ENCODE results near the gene MED9.

The MED9 gene

DNA sequence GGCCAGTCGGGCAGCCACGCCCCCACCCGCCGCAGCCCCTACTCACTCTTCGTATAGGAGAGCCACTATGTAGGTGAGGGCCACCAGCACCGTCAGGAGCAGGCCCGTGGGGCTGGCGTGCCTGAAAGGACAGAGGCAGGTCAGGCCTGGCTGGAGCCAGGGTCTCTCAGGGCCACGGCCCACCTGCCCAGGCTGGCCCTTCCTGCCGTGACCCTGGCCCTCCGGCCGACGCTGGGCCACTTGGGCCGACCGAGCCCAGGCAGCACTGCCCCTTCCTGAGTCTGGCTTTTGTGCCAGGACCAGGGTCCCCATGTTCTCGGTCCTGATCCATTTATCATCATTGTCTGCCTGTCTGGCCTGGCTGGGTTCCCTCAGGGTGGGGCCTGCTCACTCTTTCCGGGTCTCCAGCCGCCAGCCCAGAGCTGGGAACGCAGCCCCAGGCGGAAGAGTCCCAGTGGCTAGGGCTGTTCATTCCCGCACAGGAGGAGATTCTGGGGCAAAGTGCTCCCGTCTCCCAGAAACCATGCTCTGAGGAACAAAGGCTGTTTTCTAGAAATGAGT is 29.5 kb downstream of the MED9 start:
- DNase-seq, result no peak

DNA sequence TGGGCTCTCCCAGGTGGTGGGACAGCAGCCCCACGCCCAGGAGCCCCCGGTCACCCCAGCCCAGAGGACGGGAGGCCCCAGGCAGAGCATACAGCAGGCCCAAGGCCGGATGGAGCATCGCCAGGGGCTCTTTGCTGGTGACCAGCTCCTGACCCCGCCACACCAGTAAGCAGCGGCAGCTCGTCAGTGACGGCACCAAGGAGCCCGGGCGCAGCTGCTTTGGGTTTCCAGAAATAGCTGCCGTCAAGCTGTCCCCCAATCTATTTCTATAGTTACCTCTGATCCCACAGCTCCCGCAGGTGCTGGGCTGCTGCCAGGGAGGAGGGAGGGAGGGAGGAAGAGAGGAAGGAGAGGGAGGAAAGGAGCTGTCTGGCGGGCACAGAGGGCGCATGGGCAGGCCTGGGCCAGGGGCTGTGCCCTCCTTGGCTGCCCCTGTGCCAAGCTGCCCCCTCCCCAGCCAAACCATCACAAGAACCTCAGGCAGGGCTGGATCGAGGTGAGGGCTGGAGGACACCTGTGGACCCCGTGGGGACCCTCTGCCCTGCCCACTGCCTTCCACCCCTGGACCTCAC is 30.2 kb downstream of the MED9 start:
- no peak for DNase-seq

DNA sequence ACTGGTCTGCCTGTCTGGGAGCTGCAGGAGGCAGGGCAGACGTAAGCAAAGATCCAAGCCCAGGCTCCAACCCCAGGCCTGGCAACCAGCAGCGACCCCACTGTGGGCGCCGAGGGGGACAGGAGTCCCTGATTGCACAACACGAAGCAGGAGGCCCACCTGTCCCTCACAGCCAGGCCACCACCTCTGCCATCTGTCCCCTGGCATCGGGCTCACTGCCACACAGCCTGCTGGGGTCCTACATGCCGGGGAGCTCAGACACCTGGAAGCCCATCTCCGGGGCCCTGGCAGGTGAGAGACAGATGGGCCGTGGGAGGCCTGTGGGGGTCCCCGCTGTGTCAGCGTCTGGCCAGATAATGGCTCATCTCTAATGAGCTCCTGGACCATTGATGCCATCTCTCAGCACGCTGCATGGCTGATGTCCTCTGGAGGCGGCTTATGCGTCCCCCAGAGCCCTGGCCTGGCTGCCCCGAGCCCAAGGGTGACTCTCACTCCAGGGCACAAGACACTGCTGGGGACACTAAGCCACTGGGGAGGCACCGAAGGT is 30.7 kb downstream of the MED9 start:
- no peak for DNase-seq

DNA sequence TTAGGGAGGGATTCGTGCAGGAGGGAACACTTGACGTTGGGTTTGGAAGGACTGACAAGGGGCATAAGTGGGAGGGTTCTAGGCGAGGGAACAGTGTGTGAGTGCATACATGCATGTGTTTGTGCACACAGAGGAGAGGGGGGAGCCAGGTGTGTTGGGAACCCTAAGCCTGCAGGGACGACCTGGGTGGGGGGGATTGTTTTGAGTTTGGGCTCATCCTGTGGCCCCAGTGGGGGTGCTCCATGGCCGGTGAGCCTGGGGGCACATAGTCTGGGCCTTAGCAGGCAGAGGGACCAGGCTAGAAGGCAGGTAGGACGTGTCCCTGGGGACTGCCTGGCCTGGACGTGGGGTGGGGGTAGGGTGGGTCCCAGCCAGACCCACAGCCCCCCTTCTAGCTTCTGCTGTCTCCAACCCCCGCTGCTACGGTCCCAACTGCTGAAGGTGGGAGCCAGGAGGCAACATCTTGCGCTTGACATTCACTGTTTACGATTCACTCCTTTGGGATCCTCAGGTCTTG is 31.3 kb downstream of the MED9 start:
- DNase-seq, result no peak

DNA sequence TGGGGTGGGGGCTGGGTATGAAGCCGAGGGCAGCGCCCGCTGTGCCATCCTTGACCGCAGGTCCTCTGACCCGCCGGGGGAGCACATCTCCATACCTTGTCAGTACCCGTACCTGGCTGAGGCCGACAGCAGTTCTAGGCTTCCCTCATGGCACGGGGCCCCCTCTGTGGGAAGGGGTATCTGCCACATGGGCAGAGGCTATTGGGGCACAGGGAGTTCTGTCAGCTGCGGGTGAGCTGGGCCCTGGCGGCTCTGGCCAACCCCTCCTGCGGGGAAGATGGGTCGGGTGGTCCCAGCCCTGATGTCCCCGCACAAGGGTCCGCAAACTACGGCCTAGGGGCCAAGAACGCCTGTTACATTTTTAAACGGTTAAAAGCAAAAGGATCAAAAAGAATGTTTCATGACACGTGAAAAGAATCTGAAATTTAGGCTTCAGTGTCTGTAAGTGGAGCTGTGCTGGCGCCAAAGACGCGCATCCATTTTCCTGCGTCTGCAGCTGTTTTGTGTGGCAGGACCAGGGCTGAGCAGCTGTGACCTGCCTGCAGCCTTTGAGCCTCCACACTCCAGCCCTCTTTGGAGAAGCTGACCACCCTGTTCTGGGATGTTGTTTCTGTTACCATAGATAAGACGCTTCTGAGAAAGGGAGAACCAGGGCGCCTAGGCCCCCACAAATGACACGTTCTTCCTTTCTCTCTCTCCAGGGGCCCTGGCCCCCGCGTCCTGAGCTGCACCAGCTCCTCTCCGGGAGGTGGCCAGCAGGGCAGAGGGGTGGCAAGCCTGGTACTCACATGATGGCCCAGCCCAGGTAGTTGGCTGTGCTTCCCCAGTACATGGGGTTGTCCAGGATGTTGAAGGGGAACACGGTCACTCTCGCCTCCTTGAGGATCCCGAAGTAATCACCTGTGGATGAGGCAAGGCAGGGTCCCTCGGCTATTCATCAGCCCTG is 32.1 kb downstream of the MED9 start:
- DNase-seq, result no peak

DNA sequence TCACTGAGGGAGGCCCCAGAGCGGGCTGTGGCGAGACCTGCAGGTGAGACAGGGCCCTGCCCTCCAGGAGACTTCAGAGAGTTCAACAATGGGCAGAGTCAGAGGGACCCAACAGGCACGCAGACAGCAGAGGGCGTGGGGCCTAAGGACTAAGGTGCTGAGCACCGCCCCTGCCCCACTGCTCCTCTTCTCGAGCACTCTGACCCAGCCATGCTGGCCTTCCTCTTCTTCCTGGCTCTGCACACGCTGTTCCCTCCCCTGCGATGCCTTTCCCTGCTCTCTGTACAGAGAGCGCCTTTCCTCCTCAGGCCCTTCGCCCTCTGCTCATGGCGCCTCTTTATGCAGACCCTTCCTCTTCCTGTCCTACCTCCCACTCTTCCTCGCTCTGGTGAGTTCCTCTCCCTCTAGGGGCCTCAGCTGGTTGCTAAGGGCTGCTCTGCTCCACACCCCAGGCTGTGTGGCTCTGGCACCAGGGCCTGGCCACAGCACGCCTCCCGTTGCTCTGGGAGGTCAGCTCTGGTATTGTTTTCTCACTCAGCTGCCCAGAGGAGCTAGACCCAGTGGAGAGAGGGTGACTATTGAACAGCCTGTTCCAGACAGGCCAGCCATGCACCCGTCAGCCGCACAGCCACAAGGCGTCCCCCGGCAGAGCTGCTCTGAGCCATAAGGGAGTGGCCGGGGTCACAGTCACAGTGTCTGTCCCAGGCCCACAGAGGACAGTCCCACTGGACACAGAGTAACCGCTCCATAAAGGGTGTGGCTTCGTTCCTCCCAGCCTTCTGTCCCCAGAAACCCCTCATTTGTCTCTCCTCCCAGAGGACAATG is 33.0 kb downstream of the MED9 start:
- no peak for DNase-seq

DNA sequence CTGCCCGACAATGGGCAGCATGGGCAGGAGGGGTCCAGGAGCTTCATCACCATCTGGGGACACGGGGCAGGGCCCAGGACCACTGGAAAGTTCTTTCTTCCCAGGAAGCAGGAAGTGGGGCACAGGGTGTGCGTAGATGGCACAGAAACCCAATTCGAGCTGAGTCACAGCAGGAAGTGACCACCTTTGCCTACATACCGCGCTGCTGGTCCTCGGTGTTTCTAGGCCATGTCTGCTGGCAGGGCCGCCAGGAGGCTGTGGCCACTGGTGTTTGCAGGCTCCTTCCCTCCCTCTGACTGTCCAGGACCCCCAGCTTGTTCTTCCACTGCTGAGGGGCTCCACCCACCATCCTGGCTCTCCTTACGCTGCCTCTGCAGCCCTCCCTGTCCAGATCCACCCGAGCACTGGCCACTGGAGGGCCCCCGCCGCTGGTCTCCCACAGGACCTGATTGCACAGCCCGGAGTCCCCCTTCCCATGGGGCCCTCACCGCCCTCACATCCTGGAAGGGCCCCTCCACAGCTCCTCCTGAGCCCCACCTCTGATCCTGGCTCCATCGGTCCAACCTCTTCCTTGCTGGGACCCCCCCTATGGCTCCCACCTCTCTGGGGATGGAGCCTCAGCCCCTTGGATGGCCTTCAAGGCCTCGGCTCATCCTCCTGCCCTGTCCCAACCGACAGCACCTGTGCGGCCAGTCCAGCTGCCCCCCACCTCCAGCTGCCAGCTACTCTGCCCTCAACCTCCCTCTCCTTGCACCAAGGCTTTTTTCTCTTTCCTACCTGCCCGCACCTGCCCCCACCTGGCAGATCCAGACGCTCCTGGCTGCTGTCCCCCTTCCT is 33.9 kb downstream of the MED9 start:
- DNase-seq, result no peak

DNA sequence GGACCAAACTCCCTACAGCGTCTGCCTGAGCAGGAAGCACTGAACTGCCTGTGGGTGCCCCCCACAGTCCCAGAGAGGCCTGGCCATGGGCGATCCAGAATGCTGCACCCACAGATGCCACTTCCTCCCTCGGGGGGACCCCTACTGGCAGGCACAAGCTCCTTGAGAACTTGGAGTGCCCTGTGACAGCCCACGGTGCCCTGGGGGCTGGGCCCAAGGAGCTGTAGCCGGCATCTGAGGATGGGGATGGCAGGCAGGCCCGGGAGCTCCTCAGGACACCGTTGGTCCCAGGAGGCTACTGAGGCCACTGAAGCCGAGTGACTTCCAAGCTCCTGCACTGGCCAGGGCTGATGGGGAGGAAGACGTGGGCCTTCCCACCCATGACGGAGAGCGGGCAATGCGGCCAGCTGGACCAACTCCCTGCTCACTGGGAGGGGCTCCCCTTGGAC is 34.5 kb downstream of the MED9 start:
- DNase-seq, result no peak

DNA sequence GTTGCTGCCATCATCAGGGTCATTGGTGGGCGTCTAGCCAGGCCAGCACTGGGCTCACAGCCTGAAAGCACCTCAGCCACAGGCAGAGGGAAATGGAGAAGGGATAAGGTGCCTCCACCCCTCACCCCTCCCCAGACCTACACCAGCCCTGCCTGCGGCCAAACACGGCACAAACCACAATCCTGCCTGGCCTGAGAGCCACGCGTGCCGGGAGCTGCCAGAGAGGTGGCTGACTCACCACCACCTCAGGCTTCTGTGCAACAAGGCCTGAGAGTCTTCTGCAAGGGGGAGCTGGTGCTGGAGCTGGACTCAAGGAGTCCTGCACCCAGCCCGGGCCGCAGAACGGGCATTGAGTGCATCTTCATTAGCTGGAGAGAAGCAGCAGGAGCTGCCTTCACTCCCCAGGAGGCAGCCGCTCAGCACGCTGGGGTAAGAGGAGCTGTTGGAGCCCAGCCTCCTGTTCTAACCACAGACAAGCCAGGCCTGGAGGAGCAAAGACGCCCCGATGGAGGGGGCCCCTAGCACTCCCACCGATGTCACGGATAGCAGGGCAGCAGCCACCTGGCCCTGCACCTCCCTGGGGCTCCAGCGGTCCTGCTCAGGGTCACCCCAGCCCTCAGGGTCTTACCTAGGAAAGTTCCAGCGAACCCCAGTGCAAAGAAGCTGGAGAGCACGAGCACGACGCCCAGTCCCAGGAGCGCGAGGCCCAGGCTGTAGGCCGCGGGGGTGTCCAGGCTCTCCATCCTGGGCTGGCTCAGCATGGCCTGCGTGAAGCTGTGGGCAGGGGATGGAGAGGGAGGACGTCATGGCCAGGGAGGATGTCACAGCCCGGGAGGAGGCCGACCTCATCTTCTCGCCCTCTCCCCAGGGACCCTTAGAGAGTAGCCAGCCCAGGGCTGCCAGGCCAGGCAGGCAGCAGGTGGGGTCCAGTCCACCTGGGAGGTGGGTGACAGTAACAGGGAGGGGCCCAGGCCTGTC is 35.4 kb downstream of the MED9 start:
- DNase-seq, result no peak

DNA sequence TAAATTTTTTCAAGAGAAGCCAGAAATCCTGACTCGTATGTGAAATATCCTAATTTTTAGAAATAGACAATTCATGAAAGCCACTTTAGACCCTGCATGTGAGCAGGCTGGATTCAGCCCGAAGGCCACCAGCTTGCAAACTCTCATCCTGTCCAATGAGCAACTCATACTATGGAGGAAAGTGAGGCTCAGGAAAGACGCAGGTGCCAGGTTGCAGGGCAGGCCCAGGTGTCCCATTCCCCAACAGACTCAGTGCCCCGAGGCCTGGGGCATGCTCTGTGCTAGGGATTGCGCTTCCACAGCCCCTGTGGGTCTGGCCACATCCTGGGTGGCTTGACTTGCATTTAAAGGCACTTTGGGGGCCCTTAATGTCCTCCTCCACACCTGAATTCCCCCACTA is 36.1 kb downstream of the MED9 start:
- DNase-seq, result no peak

DNA sequence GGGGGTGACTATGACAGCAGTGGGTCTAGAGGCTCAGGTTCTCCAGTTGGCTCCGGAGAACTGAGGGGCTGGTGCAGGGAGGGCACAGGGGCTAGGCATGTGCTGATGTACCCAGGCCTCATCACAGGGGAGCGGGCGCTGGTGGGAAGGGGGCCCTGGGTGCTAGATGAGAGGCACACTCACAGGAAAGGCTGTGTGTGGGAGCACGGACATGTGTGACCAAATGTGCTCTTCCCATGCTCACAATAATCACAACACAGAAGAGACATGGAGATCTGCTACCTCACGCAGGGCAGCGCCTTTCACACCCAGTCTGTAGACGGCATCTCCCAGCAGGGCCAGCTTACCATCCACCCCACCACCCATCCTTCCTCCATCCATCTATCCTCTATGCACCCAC is 36.8 kb downstream of the MED9 start:
- no peak for DNase-seq

DNA sequence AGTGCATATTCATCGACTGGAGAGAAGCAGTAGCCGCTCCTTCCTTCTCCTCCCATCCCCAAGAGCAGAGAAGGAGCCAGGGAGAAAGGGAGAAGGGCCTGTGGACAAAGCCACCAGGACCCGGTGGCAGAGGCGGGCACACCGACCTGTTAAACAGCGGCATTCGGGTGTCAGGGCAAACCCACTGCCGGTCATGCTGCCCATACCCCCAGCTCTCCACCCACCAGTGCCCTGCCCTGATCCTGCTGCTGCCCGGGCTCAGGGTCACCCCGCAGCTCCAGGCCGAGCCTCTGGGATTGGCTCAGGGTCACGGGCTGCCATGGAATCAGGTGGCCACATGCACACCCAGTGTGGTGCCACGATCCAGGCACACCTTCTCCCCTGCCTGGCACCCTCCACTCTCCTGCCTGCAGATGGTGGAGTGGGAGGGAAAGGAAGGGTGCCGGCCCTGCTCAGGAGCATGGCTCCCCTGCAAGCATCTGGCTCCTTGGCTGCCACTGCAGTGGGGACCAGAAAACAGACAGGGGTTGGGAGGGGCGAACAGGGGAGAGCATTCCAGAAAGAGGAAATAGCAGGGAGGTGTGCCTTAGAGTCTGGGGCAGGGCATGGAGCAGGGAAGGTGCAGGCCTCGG is 37.7 kb downstream of the MED9 start:
- no peak for DNase-seq

DNA sequence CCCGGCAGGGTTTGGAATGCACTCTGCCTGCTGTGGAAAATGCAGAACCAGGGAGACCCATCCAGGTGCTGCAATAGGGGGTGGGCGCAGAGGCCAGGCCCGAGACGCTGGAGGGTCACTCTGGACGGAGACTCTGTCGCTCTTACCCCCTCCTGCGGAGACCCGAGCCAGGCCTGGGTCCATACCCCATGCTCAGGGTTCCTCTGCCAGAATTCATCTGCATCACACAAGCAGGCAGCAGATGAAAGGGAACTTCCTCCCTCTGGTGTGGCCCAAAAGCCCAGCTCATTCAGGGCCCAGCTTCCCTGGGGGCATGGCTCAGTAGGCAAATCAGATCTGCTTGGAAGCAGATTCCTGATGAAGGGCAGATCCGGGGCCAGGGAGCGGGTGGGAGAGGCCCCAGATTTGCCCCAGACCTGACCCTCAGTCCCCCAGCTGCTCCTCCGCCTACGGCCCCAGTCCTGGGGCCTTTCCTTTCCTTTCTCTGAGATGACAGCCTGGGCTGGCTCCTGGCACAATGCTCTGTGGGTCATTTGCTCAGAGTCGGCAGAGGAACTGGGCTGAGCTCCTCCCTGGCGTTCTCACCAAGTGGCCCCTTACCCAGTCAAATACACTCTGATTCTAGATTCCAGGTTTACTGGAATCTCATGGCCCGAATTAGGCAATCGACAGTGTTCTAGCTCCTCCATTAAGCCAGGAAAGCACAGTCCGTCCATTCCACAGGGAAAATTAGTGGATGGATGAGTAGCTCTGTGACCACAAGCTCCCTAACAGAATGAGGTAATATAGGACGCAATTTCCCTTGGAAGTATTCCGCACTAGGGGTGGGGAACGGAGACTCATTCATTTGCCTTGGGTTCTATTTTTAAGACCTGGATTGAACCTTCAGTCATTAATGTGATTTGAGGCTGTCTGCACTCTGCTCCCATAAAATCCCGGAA is 38.5 kb downstream of the MED9 start:
- no peak for DNase-seq

DNA sequence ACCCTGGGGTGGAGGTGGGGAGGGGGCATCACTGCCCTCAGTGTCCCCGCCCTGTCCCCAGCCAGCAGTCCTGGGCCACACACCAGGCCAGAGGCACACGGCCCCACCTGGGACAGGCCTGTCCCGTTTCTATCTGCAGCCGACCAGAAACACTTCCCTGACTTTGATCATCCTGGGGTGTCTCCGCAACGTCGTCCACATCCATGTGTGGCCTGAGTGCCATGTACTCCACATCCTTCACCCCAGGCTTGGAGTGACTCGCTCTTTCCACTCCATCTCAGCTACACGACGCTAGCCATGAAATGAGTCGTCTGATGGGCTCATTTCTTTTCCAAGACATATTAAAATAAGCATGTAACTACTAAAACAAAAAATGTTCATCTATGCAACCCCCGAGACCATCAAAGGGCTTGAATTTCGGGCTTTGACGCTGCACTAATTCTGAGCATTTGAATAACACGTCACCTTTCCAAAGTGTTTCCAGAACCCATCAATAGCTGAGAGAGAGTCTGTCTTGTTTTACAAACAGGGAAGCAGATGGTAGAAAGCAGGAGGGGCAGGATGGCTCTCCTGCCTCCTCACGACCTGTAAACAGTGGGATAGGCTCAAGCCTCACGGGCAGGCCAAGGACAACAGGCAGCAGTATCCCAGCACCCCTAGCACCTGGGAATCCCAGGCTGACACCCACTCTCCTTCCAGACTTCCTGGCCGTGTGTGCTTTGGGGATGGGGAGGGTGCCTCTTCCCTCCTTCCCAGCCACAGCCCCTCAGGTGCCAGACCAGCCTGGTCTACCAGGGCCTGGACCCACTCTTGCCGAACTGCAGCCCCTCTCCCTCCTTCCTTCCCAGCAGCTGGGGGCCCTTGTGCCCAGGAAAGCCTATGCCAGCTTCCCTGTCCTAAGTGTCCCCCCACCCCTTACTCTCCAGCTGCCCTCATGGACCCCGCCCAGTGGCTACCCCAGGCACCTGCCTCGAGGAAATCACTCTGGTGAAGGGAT is 39.4 kb downstream of the MED9 start:
- no peak for DNase-seq

DNA sequence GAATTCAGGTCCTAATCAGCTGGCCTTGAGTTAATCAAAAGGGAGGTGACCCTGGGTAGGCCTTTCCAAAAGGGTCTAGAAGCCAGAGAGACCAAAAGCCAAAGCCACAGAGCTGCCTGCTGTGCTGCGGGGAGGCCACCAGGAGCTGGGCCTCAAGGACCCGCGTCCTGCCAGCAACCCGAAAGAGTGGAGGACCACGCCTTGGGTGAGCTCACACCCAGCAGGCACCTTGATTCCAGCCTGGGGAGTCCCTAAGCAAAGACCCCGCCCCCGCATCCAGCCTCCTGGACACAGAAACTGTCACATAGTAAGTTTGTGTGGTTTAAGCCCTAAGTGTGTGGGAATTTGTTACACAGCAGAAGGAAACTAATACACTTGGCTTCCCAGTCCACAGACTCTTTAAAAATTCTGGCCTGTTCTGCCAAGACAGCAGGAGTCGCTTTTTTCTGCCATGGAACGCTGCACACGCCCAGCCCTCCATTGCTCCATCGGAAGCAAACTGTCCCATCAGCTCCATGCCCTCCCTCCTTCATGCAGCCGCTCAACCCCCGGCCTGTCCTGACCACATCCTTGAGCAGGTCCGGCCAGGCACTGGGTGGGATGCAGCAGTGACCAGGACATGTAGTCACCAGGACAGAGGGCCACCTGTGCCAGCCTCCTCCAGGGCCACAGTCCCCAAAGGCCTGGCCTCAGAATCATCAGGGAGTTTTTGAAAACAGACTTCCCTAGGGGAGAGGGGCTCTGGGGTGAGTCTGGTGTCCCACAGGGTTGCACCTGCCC is 40.3 kb downstream of the MED9 start:
- DNase-seq, result no peak

DNA sequence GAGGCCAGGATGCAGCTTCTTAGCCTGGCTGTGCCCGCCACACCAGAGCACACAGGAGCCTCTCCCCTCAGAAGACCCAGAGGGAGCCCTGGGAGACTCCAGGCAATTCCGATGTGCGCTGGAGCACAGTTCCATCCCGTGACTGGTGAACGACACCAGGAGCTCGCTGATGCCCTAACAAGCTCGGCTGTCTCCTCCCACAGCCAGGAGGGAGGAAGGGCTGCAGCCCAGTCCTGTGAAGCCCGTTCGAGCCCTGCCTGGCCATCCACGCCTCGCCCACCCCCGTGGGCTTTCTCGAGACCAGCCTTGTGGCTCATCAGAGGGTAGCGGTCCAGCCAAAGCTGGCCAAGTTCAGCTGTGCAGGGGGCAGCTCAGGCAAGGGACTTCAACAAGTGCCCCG is 41.2 kb downstream of the MED9 start:
- no peak for DNase-seq

DNA sequence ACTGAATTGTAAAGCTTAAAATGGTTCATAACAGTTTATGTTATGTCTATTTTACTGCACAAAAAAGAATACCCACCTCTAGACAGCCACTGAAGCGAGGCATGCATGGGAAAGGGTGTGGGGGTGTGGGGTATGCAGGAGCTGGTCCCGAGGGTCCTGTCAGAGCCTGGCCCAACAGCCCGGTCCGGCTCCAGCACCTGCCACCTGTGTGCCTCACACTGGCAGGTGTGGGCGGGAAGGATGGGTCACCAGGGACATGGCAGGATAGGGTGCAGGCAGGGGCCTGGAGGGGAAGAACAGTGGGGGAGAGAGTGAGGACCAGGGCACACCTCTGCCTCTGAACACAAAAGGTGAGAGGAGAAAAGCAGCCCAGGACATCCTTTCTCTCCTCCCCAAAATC is 42.2 kb downstream of the MED9 start:
- no peak for DNase-seq
